GM21390 (cell line): Measurements from ENCODE around the gene KCTD3.

Experiments
- ATAC-seq: cut with Tn5 transposase; IDR thresholded peaks from one replicate; pipeline ENCODE4 v1.9.1; 2021; ENCODE audit not compliant: unreplicated experiment

The KCTD3 gene

GRCh38 chr1:215556996-215557395 lies 10.1 kb upstream of the KCTD3 start:
- no peak for ATAC-seq

- no peak for ATAC-seq
These were observed 9.6 kb upstream of the KCTD3 start for GRCh38 chr1:215557504-215557903.

GRCh38 chr1:215557992-215558626 lies 9.0 kb upstream of the KCTD3 start:
- ATAC-seq = no peak

GRCh38 chr1:215567491-215568298 lies 591 bp downstream of the KCTD3 start:
- peak; percentile 64 for ATAC-seq

- no peak for ATAC-seq
These were observed 1.2 kb downstream of the KCTD3 start for GRCh38 chr1:215568299-215568692.

- ATAC-seq = no peak
These were observed 3.1 kb downstream of the KCTD3 start for GRCh38 chr1:215569986-215570824.

GRCh38 chr1:215581896-215582295 lies 14.8 kb downstream of the KCTD3 start:
- ATAC-seq = no peak

GRCh38 chr1:215583185-215583749 lies 16.2 kb downstream of the KCTD3 start:
- ATAC-seq = no peak

- ATAC-seq = no peak
These were observed 17.3 kb downstream of the KCTD3 start for GRCh38 chr1:215584389-215584788.

GRCh38 chr1:215589650-215590435 lies 22.7 kb downstream of the KCTD3 start:
- no peak for ATAC-seq

- no peak for ATAC-seq
These were observed 23.8 kb downstream of the KCTD3 start for GRCh38 chr1:215590779-215591491.

GRCh38 chr1:215594640-215595039 lies 27.5 kb downstream of the KCTD3 start:
- no peak for ATAC-seq

- no peak for ATAC-seq
These were observed 28.1 kb downstream of the KCTD3 start for GRCh38 chr1:215595231-215595630.

- no peak for ATAC-seq
These were observed 30.9 kb downstream of the KCTD3 start for GRCh38 chr1:215597961-215598360.

GRCh38 chr1:215599418-215600074 lies 32.4 kb downstream of the KCTD3 start:
- no peak for ATAC-seq

GRCh38 chr1:215600258-215600792 lies 33.2 kb downstream of the KCTD3 start:
- no peak for ATAC-seq

GRCh38 chr1:215600867-215601266 lies 33.8 kb downstream of the KCTD3 start:
- no peak for ATAC-seq

GRCh38 chr1:215601276-215601675 lies 34.2 kb downstream of the KCTD3 start:
- ATAC-seq = no peak

- ATAC-seq = no peak
These were observed 36.2 kb downstream of the KCTD3 start for GRCh38 chr1:215603319-215603718.
